ENCODE results near the gene HNRNPUL2.

GRCh38 chr11:62724171-62724570 lies 3.1 kb downstream of the HNRNPUL2 start:
- no peak for TF ChIP-seq CTCF (conservative IDR thresholded peaks at IDR 0.05)
- no peak for TF ChIP-seq ZFX (IDR thresholded peaks at IDR 0.05)
